ENCODE results near the gene BCL2. TPM values are rescaled to one million over a fixed set of nuclear protein-coding genes. Genes with fewer than 3 reads are reported as not detected.
A peak's percentile ranks its signal among the peaks of the same experiment; 100 is the strongest.

BCL2 gene
- total RNA-seq, 1 donor from 2014 or later, result 18.7 TPM

GRCh38 chr18:63220903-63221302, 98.7 kb downstream of the BCL2 start:
- H3K9me3 ChIP-seq, result no peaks in the 10 kb centered on the region
- intact Hi-C loops (cut with DNase I), result no loop called here
- H3K36me3 ChIP-seq, result no peaks in the 10 kb centered on the region
- DNase-seq (ENCODE audit: extremely low spot score in 2 of 2), result no peak
- H3K27me3 ChIP-seq, result no peaks in the 10 kb centered on the region
- H3K4me3 ChIP-seq, result no peak overlapping the region
- H3K27ac ChIP-seq, result no peak overlapping the region
- peaks cover 10% of the 10 kb centered on the region for H3K4me1 ChIP-seq
- TF ChIP-seq POLR2AphosphoS5 (IDR thresholded peaks at IDR 0.05; ENCODE audit: insufficient read depth in 1 of 2, low read depth in 1 of 2), result no peak
- TF ChIP-seq CTCF (IDR thresholded peaks at IDR 0.05), result no peak
- no peak for TF ChIP-seq POLR2A (IDR thresholded peaks at IDR 0.05)

GRCh38 chr18:63218472-63218871, 101.1 kb downstream of the BCL2 start:
- DNase-seq (ENCODE audit: extremely low spot score in 2 of 2), result no peak
- TF ChIP-seq POLR2AphosphoS5 (IDR thresholded peaks at IDR 0.05; ENCODE audit: insufficient read depth in 1 of 2, low read depth in 1 of 2) (no peak), CTCF (IDR thresholded peaks at IDR 0.05) (no peak), POLR2A (IDR thresholded peaks at IDR 0.05) (no peak)
- Histone ChIP-seq H3K4me1 (no peaks in the 10 kb centered on the region), H3K4me3 (no peak overlapping the region), H3K36me3 (no peaks in the 10 kb centered on the region), H3K27ac (no peak overlapping the region), H3K27me3 (no peaks in the 10 kb centered on the region), H3K9me3 (no peaks in the 10 kb centered on the region)
- intact Hi-C loops (cut with DNase I), result no loop called here

GRCh38 chr18:63216516-63217311, 102.9 kb downstream of the BCL2 start:
- intact Hi-C loops (cut with DNase I), result no loop called here
- H3K27ac ChIP-seq, result peak overlapping the region; percentile 41
- no peak for TF ChIP-seq POLR2A (IDR thresholded peaks at IDR 0.05)
- no peak for TF ChIP-seq POLR2AphosphoS5 (IDR thresholded peaks at IDR 0.05; ENCODE audit: insufficient read depth in 1 of 2, low read depth in 1 of 2)
- DNase-seq (ENCODE audit: extremely low spot score in 2 of 2), result no peak
- no peak overlapping the region for H3K4me3 ChIP-seq
- H3K9me3 ChIP-seq, result no peaks in the 10 kb centered on the region
- no peaks in the 10 kb centered on the region for H3K4me1 ChIP-seq
- H3K36me3 ChIP-seq, result no peaks in the 10 kb centered on the region
- H3K27me3 ChIP-seq, result no peaks in the 10 kb centered on the region

- no peak for DNase-seq (ENCODE audit: extremely low spot score in 2 of 2)
- TF ChIP-seq POLR2AphosphoS5 (IDR thresholded peaks at IDR 0.05; ENCODE audit: insufficient read depth in 1 of 2, low read depth in 1 of 2) (no peak), POLR2A (IDR thresholded peaks at IDR 0.05) (no peak)
- peaks cover 6% of the 10 kb centered on the region for H3K4me1 ChIP-seq
- intact Hi-C loops (cut with DNase I), result no loop called here
- H3K36me3 ChIP-seq, result no peaks in the 10 kb centered on the region
- no peak overlapping the region for H3K4me3 ChIP-seq
- no peaks in the 10 kb centered on the region for H3K27me3 ChIP-seq
- no peaks in the 10 kb centered on the region for H3K9me3 ChIP-seq
- no peak overlapping the region for H3K27ac ChIP-seq
Observed at GRCh38 chr18:63213936-63214671, 105.5 kb downstream of the BCL2 start.

- H3K27me3 ChIP-seq, result no peaks in the 10 kb centered on the region
- H3K4me3 ChIP-seq, result no peak overlapping the region
- no peaks in the 10 kb centered on the region for H3K9me3 ChIP-seq
- H3K27ac ChIP-seq, result no peak overlapping the region
- intact Hi-C loops (cut with DNase I), result no loop called here
- TF ChIP-seq POLR2A (IDR thresholded peaks at IDR 0.05) (no peak), POLR2AphosphoS5 (IDR thresholded peaks at IDR 0.05; ENCODE audit: insufficient read depth in 1 of 2, low read depth in 1 of 2) (no peak), CTCF (IDR thresholded peaks at IDR 0.05) (no peak)
- peaks cover 13% of the 10 kb centered on the region for H3K4me1 ChIP-seq
- H3K36me3 ChIP-seq, result no peaks in the 10 kb centered on the region
- no peak for DNase-seq (ENCODE audit: extremely low spot score in 2 of 2)
Observed at GRCh38 chr18:63213331-63213900, 106.2 kb downstream of the BCL2 start.
